ENCODE measurements around the gene SCUBE3.

The SCUBE3 gene

DNA sequence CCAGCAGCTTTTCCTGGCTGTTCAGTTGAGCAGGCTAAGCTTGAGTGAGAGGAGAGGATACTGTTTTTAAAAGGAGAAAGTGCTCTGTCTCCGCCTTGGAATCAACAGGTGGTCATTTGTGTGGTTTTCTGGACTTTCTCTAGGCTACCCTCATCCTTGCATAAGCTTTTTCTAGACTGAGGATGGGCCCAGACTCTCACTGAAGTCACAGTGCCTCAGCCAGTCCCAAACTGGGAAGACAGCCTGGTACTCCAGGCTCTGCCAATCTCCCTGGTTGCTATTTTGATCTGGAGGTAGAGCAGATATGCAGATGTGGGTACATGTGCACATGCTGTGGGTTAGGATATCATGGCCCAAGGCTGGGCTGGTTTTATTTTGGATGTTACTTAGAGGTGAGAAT lies 7.0 kb downstream of the SCUBE3 start:
- Histone ChIP-seq H3K4me2 (ENCODE audit: insufficient read depth, low read length) (no peak overlapping the region), H3K36me3 (ENCODE audit: insufficient read depth, low read length) (peaks cover 3% of the 10 kb centered on the region; the same call in 1 of the 2 replicates), H3K4me3 (ENCODE audit: low read depth in 1 of 2, low read length in 2 of 2) (no peak overlapping the region), H3K4me1 (ENCODE audit: insufficient read depth, low read length) (no peaks in the 10 kb centered on the region), H3K9ac (ENCODE audit: low read depth, low read length) (no peak overlapping the region), H4K20me1 (ENCODE audit: insufficient read depth, low read length) (peaks cover 4% of the 10 kb centered on the region), H3K27ac (ENCODE audit: low read length) (no peak overlapping the region), H3K9me3 (ENCODE audit: insufficient read depth, low read length, severe bottlenecking) (no peaks in the 10 kb centered on the region), H2AFZ (ENCODE audit: low read depth, low read length) (no peak overlapping the region), H3K27me3 (ENCODE audit: insufficient read depth, low read length, poor library complexity) (no peaks in the 10 kb centered on the region), H3K79me2 (ENCODE audit: insufficient read depth, low read length) (no peaks in the 10 kb centered on the region)
- DNase-seq (no peak), ATAC-seq (ENCODE audit: insufficient read depth, low read depth) (no peak)
- TF ChIP-seq EZH2 (IDR thresholded peaks at IDR 0.05; ENCODE audit: borderline replicate concordance, low read depth, low read length, severe bottlenecking), result no peak
- TF ChIP-seq, protein P1, sequence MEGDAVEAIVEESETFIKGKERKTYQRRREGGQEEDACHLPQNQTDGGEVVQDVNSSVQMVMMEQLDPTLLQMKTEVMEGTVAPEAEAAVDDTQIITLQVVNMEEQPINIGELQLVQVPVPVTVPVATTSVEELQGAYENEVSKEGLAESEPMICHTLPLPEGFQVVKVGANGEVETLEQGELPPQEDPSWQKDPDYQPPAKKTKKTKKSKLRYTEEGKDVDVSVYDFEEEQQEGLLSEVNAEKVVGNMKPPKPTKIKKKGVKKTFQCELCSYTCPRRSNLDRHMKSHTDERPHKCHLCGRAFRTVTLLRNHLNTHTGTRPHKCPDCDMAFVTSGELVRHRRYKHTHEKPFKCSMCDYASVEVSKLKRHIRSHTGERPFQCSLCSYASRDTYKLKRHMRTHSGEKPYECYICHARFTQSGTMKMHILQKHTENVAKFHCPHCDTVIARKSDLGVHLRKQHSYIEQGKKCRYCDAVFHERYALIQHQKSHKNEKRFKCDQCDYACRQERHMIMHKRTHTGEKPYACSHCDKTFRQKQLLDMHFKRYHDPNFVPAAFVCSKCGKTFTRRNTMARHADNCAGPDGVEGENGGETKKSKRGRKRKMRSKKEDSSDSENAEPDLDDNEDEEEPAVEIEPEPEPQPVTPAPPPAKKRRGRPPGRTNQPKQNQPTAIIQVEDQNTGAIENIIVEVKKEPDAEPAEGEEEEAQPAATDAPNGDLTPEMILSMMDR (IDR thresholded peaks at IDR 0.05; ENCODE audit: borderline replicate concordance, extremely low read depth, low read length, poor library complexity, severe bottlenecking), result no peak

DNA sequence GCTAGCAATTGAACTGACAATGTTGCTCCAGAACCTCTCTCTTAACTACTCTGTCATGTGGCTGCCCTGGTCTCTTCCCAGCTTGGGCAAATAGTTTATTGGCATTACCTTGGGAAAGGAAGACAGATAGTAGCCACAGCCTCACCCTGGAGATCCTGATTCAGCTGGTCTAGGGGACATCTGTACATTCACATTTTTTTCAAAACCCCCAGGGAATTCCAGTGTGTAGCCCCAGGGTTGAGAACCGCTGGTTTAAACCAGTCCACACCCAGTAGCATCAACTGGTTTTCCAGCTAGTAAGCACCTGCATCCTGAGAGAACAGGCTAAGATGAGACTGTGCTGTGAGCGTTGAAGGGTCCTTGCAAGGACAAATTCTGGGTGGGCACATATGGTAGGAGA lies 9.6 kb downstream of the SCUBE3 start:
- H3K79me2 ChIP-seq (ENCODE audit: insufficient read depth, low read length), result no peaks in the 10 kb centered on the region
- H3K4me1 ChIP-seq (ENCODE audit: insufficient read depth, low read length), result no peaks in the 10 kb centered on the region
- H3K9ac ChIP-seq (ENCODE audit: low read depth, low read length), result no peak overlapping the region
- no peak overlapping the region for H3K27ac ChIP-seq (ENCODE audit: low read length)
- TF ChIP-seq, protein P1 (IDR thresholded peaks at IDR 0.05; ENCODE audit: borderline replicate concordance, extremely low read depth, low read length, poor library complexity, severe bottlenecking), result no peak
- no peak for TF ChIP-seq EZH2 (IDR thresholded peaks at IDR 0.05; ENCODE audit: borderline replicate concordance, low read depth, low read length, severe bottlenecking)
- H3K9me3 ChIP-seq (ENCODE audit: insufficient read depth, low read length, severe bottlenecking), result no peaks in the 10 kb centered on the region
- peaks cover 6% of the 10 kb centered on the region for H4K20me1 ChIP-seq (ENCODE audit: insufficient read depth, low read length)
- no peaks in the 10 kb centered on the region for H3K27me3 ChIP-seq (ENCODE audit: insufficient read depth, low read length, poor library complexity)
- no peak overlapping the region for H3K4me2 ChIP-seq (ENCODE audit: insufficient read depth, low read length)
- no peak overlapping the region for H3K4me3 ChIP-seq (ENCODE audit: low read depth in 1 of 2, low read length in 2 of 2)
- peaks cover 3% of the 10 kb centered on the region; the same call in 1 of the 2 replicates for H3K36me3 ChIP-seq (ENCODE audit: insufficient read depth, low read length)
- ATAC-seq (ENCODE audit: insufficient read depth, low read depth), result no peak
- no peak for DNase-seq
- no peak overlapping the region for H2AFZ ChIP-seq (ENCODE audit: low read depth, low read length)

DNA sequence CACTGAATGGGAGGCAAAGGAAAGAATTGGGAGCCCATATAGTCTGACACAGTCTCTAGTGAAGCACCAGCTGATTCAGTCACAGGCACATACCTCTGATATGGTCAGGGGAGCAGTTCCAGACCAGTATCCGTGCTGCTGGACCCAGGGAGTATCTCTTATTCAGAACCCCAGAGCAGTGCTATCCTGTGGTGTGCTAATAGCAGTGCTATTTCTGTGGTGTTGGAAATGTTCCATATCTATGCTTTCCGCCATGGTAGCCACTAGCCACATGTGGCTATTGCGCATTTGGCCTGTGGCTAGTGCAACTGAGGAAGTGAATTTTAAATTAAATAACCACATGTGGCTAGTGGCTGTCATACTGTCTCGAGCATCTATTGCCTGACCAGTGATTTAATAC lies 11.0 kb downstream of the SCUBE3 start:
- no peak overlapping the region for H2AFZ ChIP-seq (ENCODE audit: low read depth, low read length)
- H4K20me1 ChIP-seq (ENCODE audit: insufficient read depth, low read length), result peaks cover 6% of the 10 kb centered on the region
- no peak; the same call in 2 of the 3 replicates for ATAC-seq (ENCODE audit: insufficient read depth, low read depth)
- no peak for DNase-seq
- H3K4me3 ChIP-seq (ENCODE audit: low read depth in 1 of 2, low read length in 2 of 2), result no peak overlapping the region
- peaks cover 3% of the 10 kb centered on the region; the same call in 1 of the 2 replicates for H3K36me3 ChIP-seq (ENCODE audit: insufficient read depth, low read length)
- no peak overlapping the region for H3K4me2 ChIP-seq (ENCODE audit: insufficient read depth, low read length)
- TF ChIP-seq EZH2 (IDR thresholded peaks at IDR 0.05; ENCODE audit: borderline replicate concordance, low read depth, low read length, severe bottlenecking), result no peak
- TF ChIP-seq, protein P1 (IDR thresholded peaks at IDR 0.05; ENCODE audit: borderline replicate concordance, extremely low read depth, low read length, poor library complexity, severe bottlenecking), result no peak
- no peaks in the 10 kb centered on the region for H3K27me3 ChIP-seq (ENCODE audit: insufficient read depth, low read length, poor library complexity)
- H3K4me1 ChIP-seq (ENCODE audit: insufficient read depth, low read length), result no peaks in the 10 kb centered on the region
- H3K9me3 ChIP-seq (ENCODE audit: insufficient read depth, low read length, severe bottlenecking), result no peaks in the 10 kb centered on the region
- H3K79me2 ChIP-seq (ENCODE audit: insufficient read depth, low read length), result no peaks in the 10 kb centered on the region
- H3K9ac ChIP-seq (ENCODE audit: low read depth, low read length), result no peak overlapping the region
- H3K27ac ChIP-seq (ENCODE audit: low read length), result no peak overlapping the region

DNA sequence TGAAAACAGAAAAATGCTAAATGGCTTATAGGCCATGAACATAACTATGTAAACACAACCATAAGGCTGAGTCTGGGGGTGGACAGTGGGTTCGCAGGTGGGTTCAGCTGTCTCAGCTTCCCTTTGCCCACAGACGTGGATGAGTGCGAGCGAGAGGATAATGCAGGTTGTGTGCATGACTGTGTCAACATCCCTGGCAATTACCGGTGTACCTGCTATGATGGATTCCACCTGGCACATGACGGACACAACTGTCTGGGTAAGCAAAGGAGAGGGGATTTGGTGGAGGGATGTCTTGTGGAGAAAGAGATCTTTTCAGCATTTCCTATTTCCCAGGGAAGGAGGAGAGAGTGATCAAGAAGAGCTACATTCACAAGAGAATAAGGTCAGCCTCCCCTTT lies 14.7 kb downstream of the SCUBE3 start:
- no peaks in the 10 kb centered on the region for H3K36me3 ChIP-seq (ENCODE audit: insufficient read depth, low read length)
- no peak overlapping the region for H3K27ac ChIP-seq (ENCODE audit: low read length)
- H3K4me3 ChIP-seq (ENCODE audit: low read depth in 1 of 2, low read length in 2 of 2), result no peak overlapping the region
- no peak overlapping the region for H3K9ac ChIP-seq (ENCODE audit: low read depth, low read length)
- peaks cover 16% of the 10 kb centered on the region for H4K20me1 ChIP-seq (ENCODE audit: insufficient read depth, low read length)
- no peak overlapping the region for H2AFZ ChIP-seq (ENCODE audit: low read depth, low read length)
- H3K9me3 ChIP-seq (ENCODE audit: insufficient read depth, low read length, severe bottlenecking), result no peaks in the 10 kb centered on the region
- ATAC-seq (ENCODE audit: insufficient read depth, low read depth), result no peak
- no peaks in the 10 kb centered on the region for H3K79me2 ChIP-seq (ENCODE audit: insufficient read depth, low read length)
- H3K27me3 ChIP-seq (ENCODE audit: insufficient read depth, low read length, poor library complexity), result no peaks in the 10 kb centered on the region
- no peaks in the 10 kb centered on the region for H3K4me1 ChIP-seq (ENCODE audit: insufficient read depth, low read length)
- no peak overlapping the region for H3K4me2 ChIP-seq (ENCODE audit: insufficient read depth, low read length)
- TF ChIP-seq, protein P1 (IDR thresholded peaks at IDR 0.05; ENCODE audit: borderline replicate concordance, extremely low read depth, low read length, poor library complexity, severe bottlenecking), result no peak
- no peak for TF ChIP-seq EZH2 (IDR thresholded peaks at IDR 0.05; ENCODE audit: borderline replicate concordance, low read depth, low read length, severe bottlenecking)
- DNase-seq, result no peak
